ENCODE data around the gene BBX. TPM values are rescaled to one million over a fixed set of nuclear protein-coding genes. Genes with fewer than 3 reads are reported as not detected.

The BBX gene
- total and polyA plus RNA-seq, 2 of the 13 experiments (the other 11 are each of a cell fraction or from before 2014, with no cell fraction given) = 13.7 to 23.2 TPM

DNA sequence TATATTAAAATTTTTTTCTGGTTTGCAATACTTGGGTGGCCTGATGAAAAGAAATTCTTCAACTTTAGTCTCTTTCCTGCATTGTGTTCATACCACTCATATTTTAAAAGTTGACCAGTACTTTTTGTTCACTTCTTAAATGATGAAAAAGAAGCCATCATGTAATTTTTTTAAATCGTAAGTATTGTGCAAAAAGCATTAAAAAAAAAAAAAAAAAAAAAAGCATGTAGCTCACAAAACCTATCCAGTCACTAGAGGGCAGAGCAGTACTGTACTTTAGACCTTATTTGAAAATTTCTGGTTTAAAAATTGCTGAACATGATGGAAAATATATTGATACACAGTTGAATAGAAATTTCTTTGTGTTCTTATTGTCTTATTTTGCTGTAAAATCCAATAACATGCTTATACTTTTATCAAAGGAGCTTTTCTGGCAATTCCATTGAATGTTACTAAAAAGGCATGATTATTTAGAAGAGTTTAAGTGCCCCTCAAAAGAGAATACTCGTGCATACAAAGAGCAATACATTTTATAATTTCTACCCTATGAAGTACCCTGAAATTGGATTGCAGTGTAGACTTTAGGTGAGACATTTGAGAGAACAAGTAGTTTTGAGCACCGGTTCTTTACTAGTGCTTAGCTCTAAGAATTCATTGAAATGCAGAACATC lies 137.7 kb downstream of the BBX start:
- DNase-seq (ENCODE audit: low spot score) (peak; percentile 39), FAIRE-seq (peak; percentile 23), ATAC-seq (no peak)
- Histone ChIP-seq H3K27me3 (ENCODE audit: control insufficient read depth in 1 of 2, insufficient read depth in 2 of 2, low read length in 2 of 2) (no peaks in the 10 kb centered on the region), H3K4me2 (ENCODE audit: low read depth, low read length) (no peak overlapping the region), H3K27ac (ENCODE audit: extremely low read length, insufficient read depth, low read length) (no peak overlapping the region), H3K4me3 (replicated peaks in 1 of 3; ENCODE audit: insufficient read depth in 1 of 3, low read depth in 2 of 3, low read length in 3 of 3) (no peak overlapping the region), H3K79me2 (ENCODE audit: insufficient read depth, low read length) (no peaks in the 10 kb centered on the region), H3K9ac (ENCODE audit: insufficient read depth, low read depth, low read length) (no peak overlapping the region), H3K4me1 (ENCODE audit: insufficient read depth, low read length) (no peaks in the 10 kb centered on the region), H2AFZ (ENCODE audit: low read length) (no peak overlapping the region), H4K20me1 (ENCODE audit: insufficient read depth, low read length) (no peaks in the 10 kb centered on the region), H3K36me3 (replicated peaks in 1 of 2; ENCODE audit: control insufficient read depth in 1 of 2, insufficient read depth in 2 of 2, low read length in 2 of 2) (no peaks in the 10 kb centered on the region), H3K9me3 (ENCODE audit: low read length) (no peaks in the 10 kb centered on the region)
- no TSS peak for BruUV-seq (replicated peaks)
- intact Hi-C loops (cut with micrococcal nuclease; ENCODE audit: unreplicated experiment) (loop anchor here (1.0 to 5.0 kb wide), 4 partner anchors 81 to 267 kb away; no protein-coding TSS in a partner anchor), in situ Hi-C loops (cut with HindIII; ENCODE audit: extremely low pct_ligation_motif_present, low pct_unique_long_range_greater_than_20kb) (no loop called here)
- ChIA-PET POLR2A (no interaction called here), CTCF (ENCODE audit: low intra/inter-chr PET ratio, low total read pairs) (interaction anchor here (1.1 to 2.1 kb wide), 4 partner anchors 81 to 267 kb away, joined by 4 to 26 read pairs (median 6); no protein-coding TSS in a partner anchor)
- 87% methylated on average over 3 of the region's 3 CpGs for WGBS (ENCODE audit: low lambda C conversion rate)
- no peak for TF ChIP-seq ZNF501 (CRISPR knock-in tag; IDR thresholded peaks at IDR 0.05)
- peak; percentile 46 for TF ChIP-seq SMC3 (IDR thresholded peaks at IDR 0.05; ENCODE audit: low read length)
- no peak for TF ChIP-seq SP2 (CRISPR knock-in tag; IDR thresholded peaks at IDR 0.05)
- TF ChIP-seq, protein P1, sequence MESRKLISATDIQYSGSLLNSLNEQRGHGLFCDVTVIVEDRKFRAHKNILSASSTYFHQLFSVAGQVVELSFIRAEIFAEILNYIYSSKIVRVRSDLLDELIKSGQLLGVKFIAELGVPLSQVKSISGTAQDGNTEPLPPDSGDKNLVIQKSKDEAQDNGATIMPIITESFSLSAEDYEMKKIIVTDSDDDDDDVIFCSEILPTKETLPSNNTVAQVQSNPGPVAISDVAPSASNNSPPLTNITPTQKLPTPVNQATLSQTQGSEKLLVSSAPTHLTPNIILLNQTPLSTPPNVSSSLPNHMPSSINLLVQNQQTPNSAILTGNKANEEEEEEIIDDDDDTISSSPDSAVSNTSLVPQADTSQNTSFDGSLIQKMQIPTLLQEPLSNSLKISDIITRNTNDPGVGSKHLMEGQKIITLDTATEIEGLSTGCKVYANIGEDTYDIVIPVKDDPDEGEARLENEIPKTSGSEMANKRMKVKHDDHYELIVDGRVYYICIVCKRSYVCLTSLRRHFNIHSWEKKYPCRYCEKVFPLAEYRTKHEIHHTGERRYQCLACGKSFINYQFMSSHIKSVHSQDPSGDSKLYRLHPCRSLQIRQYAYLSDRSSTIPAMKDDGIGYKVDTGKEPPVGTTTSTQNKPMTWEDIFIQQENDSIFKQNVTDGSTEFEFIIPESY (CRISPR knock-in tag; IDR thresholded peaks at IDR 0.05) = no peak
- TF ChIP-seq, protein P2, sequence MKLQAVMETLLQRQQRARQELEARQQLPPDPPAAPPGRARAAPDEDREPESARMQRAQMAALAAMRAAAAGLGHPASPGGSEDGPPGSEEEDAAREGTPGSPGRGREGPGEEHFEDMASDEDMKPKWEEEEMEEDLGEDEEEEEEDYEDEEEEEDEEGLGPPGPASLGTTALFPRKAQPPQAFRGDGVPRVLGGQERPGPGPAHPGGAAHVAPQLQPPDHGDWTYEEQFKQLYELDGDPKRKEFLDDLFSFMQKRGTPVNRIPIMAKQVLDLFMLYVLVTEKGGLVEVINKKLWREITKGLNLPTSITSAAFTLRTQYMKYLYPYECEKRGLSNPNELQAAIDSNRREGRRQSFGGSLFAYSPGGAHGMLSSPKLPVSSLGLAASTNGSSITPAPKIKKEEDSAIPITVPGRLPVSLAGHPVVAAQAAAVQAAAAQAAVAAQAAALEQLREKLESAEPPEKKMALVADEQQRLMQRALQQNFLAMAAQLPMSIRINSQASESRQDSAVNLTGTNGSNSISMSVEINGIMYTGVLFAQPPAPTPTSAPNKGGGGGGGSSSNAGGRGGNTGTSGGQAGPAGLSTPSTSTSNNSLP (IDR thresholded peaks at IDR 0.05; ENCODE audit: low read depth, low read length) = peak; percentile 20; the same call in 1 of the 2 replicates
- TF ChIP-seq, protein P3, sequence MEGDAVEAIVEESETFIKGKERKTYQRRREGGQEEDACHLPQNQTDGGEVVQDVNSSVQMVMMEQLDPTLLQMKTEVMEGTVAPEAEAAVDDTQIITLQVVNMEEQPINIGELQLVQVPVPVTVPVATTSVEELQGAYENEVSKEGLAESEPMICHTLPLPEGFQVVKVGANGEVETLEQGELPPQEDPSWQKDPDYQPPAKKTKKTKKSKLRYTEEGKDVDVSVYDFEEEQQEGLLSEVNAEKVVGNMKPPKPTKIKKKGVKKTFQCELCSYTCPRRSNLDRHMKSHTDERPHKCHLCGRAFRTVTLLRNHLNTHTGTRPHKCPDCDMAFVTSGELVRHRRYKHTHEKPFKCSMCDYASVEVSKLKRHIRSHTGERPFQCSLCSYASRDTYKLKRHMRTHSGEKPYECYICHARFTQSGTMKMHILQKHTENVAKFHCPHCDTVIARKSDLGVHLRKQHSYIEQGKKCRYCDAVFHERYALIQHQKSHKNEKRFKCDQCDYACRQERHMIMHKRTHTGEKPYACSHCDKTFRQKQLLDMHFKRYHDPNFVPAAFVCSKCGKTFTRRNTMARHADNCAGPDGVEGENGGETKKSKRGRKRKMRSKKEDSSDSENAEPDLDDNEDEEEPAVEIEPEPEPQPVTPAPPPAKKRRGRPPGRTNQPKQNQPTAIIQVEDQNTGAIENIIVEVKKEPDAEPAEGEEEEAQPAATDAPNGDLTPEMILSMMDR (CRISPR knock-in tag; IDR thresholded peaks at IDR 0.05) = peak; percentile 33; the same call in 1 of the 2 replicates
- no peak for TF ChIP-seq FOXP1 (IDR thresholded peaks at IDR 0.05)
- no peak for TF ChIP-seq FOXP1 (CRISPR knock-in tag; IDR thresholded peaks at IDR 0.05)
- no peak for TF ChIP-seq CC2D1A (CRISPR knock-in tag; IDR thresholded peaks at IDR 0.05)
- TF ChIP-seq SMARCE1 (IDR thresholded peaks at IDR 0.05; ENCODE audit: borderline replicate concordance) = no peak
- TF ChIP-seq RBAK (CRISPR knock-in tag; IDR thresholded peaks at IDR 0.05) = no peak
- TF ChIP-seq, protein P4, sequence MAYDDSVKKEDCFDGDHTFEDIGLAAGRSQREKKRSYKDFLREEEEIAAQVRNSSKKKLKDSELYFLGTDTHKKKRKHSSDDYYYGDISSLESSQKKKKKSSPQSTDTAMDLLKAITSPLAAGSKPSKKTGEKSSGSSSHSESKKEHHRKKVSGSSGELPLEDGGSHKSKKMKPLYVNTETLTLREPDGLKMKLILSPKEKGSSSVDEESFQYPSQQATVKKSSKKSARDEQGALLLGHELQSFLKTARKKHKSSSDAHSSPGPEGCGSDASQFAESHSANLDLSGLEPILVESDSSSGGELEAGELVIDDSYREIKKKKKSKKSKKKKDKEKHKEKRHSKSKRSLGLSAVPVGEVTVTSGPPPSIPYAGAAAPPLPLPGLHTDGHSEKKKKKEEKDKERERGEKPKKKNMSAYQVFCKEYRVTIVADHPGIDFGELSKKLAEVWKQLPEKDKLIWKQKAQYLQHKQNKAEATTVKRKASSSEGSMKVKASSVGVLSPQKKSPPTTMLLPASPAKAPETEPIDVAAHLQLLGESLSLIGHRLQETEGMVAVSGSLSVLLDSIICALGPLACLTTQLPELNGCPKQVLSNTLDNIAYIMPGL (CRISPR knock-in tag; IDR thresholded peaks at IDR 0.05; ENCODE audit: borderline replicate concordance in 1 of 2, low read depth in 1 of 2) = no peak
- peak; percentile 55 for TF ChIP-seq STAG1 (CRISPR knock-in tag; IDR thresholded peaks at IDR 0.05)
- TF ChIP-seq ZNF577 (CRISPR knock-in tag; IDR thresholded peaks at IDR 0.05; ENCODE audit: borderline replicate concordance, low read depth) = no peak
- TF ChIP-seq MAFK (conservative IDR thresholded peaks at IDR 0.05 in 1 of 2, IDR thresholded peaks at IDR 0.05 in 1 of 2; ENCODE audit: low read length in 2 of 2) = 0 out of 4 replicates have a peak, but pooled peaks of 1 of the 2 experiments have one; percentile 6
- TF ChIP-seq TAF1 (CRISPR knock-in tag; IDR thresholded peaks at IDR 0.05) = no peak
- TF ChIP-seq PITX1 (CRISPR knock-in tag; IDR thresholded peaks at IDR 0.05) = no peak
